ENCODE measurements around the gene ELK3.

ELK3 gene

GRCh38 chr12:96256672-96257361, 62.6 kb downstream of the ELK3 start:
- no peak for DNase-seq (ENCODE audit: low spot score)

GRCh38 chr12:96257550-96258103, 63.5 kb downstream of the ELK3 start:
- no peak for DNase-seq (ENCODE audit: low spot score)

- no peak for DNase-seq (ENCODE audit: low spot score)
Observed at GRCh38 chr12:96258104-96258961, 64.2 kb downstream of the ELK3 start.

- no peak for DNase-seq (ENCODE audit: low spot score)
Observed at GRCh38 chr12:96260231-96260630, 66.1 kb downstream of the ELK3 start.

GRCh38 chr12:96260644-96261043, 66.5 kb downstream of the ELK3 start:
- no peak for DNase-seq (ENCODE audit: low spot score)

GRCh38 chr12:96261557-96261956, 67.4 kb downstream of the ELK3 start:
- no peak for DNase-seq (ENCODE audit: low spot score)

GRCh38 chr12:96263449-96263902, 69.3 kb downstream of the ELK3 start:
- no peak for DNase-seq (ENCODE audit: low spot score)

GRCh38 chr12:96265400-96265799, 71.2 kb downstream of the ELK3 start:
- no peak for DNase-seq (ENCODE audit: low spot score)

- no peak for DNase-seq (ENCODE audit: low spot score)
Observed at GRCh38 chr12:96265836-96266235, 71.7 kb downstream of the ELK3 start.

- no peak for DNase-seq (ENCODE audit: low spot score)
Observed at GRCh38 chr12:96266238-96266637, 72.1 kb downstream of the ELK3 start.

GRCh38 chr12:96271469-96272199, 77.5 kb downstream of the ELK3 start:
- DNase-seq (ENCODE audit: low spot score): no peak

GRCh38 chr12:96274331-96274730, 80.2 kb downstream of the ELK3 start:
- no peak for DNase-seq (ENCODE audit: low spot score)

GRCh38 chr12:96285158-96285557, 91.0 kb downstream of the ELK3 start:
- DNase-seq (ENCODE audit: low spot score): no peak

- no peak for DNase-seq (ENCODE audit: low spot score)
Observed at GRCh38 chr12:96289067-96289466, 94.9 kb downstream of the ELK3 start.

- DNase-seq (ENCODE audit: low spot score): no peak
Observed at GRCh38 chr12:96293093-96293492, 98.9 kb downstream of the ELK3 start.

- DNase-seq (ENCODE audit: low spot score): no peak
Observed at GRCh38 chr12:96294831-96295230, 100.7 kb downstream of the ELK3 start.

GRCh38 chr12:96295532-96296160, 101.5 kb downstream of the ELK3 start:
- DNase-seq (ENCODE audit: low spot score): no peak

GRCh38 chr12:96297504-96297903, 103.3 kb downstream of the ELK3 start:
- no peak for DNase-seq (ENCODE audit: low spot score)

- no peak for DNase-seq (ENCODE audit: low spot score)
Observed at GRCh38 chr12:96300064-96300463, 105.9 kb downstream of the ELK3 start.

GRCh38 chr12:96301732-96302131, 107.6 kb downstream of the ELK3 start:
- DNase-seq (ENCODE audit: low spot score): no peak

- no peak for DNase-seq (ENCODE audit: low spot score)
Observed at GRCh38 chr12:96302687-96303310, 108.6 kb downstream of the ELK3 start.

Measured in AG08396 (cell line).